22Rv1 (cell line): ENCODE data around the gene ENKD1.

ENCODE experiments used
- ZFX ChIP-seq: fragments of 450-650 bp; IDR thresholded peaks from 2 replicates; pipeline ENCODE4 v1.6.1; 2017; ENCODE audit warnings: antibody characterized with exemption, borderline replicate concordance
- TF ChIP-seq, protein P1 (sequence below): fragments of 450-650 bp; IDR thresholded peaks from 2 replicates; pipeline ENCODE4 v1.5.1; 2017; ENCODE audit warnings: mild to moderate bottlenecking

DNA sequence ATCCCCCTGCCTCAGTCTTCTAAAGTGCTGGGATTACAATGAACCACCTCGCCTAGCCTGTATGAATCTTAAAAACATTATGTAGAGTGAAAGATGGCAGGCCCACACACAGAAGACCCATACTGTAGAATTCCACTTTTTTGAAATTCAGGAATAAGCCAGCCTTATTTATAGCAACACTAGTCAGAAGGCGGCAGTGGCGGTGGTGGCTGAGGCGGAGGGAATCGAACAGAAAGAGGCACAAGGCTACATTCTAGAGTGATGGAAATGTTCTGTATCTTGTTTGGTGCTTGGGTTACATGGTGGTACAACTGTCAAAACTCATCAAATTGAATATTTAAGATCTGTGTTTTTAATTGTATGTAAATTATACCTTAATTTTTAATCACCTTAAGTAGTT is 41.2 kb upstream of the ENKD1 start:
- TF ChIP-seq, protein P1, sequence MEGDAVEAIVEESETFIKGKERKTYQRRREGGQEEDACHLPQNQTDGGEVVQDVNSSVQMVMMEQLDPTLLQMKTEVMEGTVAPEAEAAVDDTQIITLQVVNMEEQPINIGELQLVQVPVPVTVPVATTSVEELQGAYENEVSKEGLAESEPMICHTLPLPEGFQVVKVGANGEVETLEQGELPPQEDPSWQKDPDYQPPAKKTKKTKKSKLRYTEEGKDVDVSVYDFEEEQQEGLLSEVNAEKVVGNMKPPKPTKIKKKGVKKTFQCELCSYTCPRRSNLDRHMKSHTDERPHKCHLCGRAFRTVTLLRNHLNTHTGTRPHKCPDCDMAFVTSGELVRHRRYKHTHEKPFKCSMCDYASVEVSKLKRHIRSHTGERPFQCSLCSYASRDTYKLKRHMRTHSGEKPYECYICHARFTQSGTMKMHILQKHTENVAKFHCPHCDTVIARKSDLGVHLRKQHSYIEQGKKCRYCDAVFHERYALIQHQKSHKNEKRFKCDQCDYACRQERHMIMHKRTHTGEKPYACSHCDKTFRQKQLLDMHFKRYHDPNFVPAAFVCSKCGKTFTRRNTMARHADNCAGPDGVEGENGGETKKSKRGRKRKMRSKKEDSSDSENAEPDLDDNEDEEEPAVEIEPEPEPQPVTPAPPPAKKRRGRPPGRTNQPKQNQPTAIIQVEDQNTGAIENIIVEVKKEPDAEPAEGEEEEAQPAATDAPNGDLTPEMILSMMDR: no peak
- no peak for TF ChIP-seq ZFX
